Pancreas (tissue), 10 donors: Measurements from ENCODE around the gene CEP164. TPM values are rescaled to one million over a fixed set of nuclear protein-coding genes. Genes with fewer than 3 reads are reported as not detected.

Experiments
- ATAC-seq, 4 donors: fragments of 200-7000 bp; cut with Tn5 transposase; one replicate each; pipeline versions ENCODE4 v1.8.0 to v1.9.1; 2020; ENCODE audit warnings: mild to moderate bottlenecking in 4 of 4, moderate library complexity in 4 of 4
- DNase-seq, 6 donors: peaks; one replicate each; pipeline ENCODE4 v3.0.0-alpha.2; 2020
- FAIRE-seq: peaks from 2 replicates; lab custom pipeline; 2012; peaks lifted over from hg19 to GRCh38; lab: Jason Lieb, UNC
- H3K27ac ChIP-seq, 4 donors: fragments of 200-600 bp; sonication (generic); 1 replicate in 3 of 4; 2 replicates in 1 of 4; pipeline versions ENCODE4 v1.5.0 to v1.8.0; 2020
- H3K27me3 ChIP-seq, 4 donors: fragments of 200-600 bp; one replicate each; pipeline ENCODE4 v1.8.0; 2021
- H3K36me3 ChIP-seq, 3 donors: fragments of 200-600 bp; sonication (generic) in 1 of 3; one replicate each; pipeline versions ENCODE4 v1.5.0 to v1.8.0; 2020 to 2021
- H3K4me1 ChIP-seq, 3 donors: fragments of 200-600 bp; one replicate each; pipeline ENCODE4 v1.8.0; 2021
- H3K4me3 ChIP-seq, 4 donors: fragments of 200-600 bp; sonication (generic) in 2 of 4; one replicate each; pipeline versions ENCODE4 v1.5.0 to v1.8.0; 2020 to 2021
- H3K9me3 ChIP-seq, 4 donors: fragments of 200-600 bp; one replicate each; pipeline ENCODE4 v1.8.0; 2021
- CTCF ChIP-seq, 4 donors: fragments of 200-600 bp; sonication (generic) in 3 of 4; IDR thresholded peaks; one replicate each; pipeline versions ENCODE4 v1.5.0 to v1.8.0; 2021; ENCODE audit warnings: antibody characterized with exemption in 4 of 4
- WGBS, 2 donors: extraction: QIAGEN DNeasy Blood & Tissue Kit; methylation state at CpG; one replicate each; pipeline ENCODE4 v1.1.7; 2013; 5-methylcytosine and 5-hydroxymethylcytosine counted together
- intact Hi-C, 3 donors: fragments of 100-400 bp; cut with DNase I; formaldehyde crosslinking; loops; one replicate each; pipeline versions ENCODE4 v1.11.1 to v1.14.2; 2022
- polyA plus RNA-seq, 2 donors: library from polyadenylated mRNA; stranded (reverse); fragments of 200-250 nt; gene quantifications; one replicate each; pipeline ENCODE4 v1.2.3, GENCODE V29; 2013
- total RNA-seq, 6 donors: library from RNA; stranded (reverse); fragmentation: NEBNext Ultra II Directional in 4 of 6; extraction: Animal tissue kit (Norgen Biotek cat#: 25700) in 4 of 6; gene quantifications; one replicate each; pipeline versions ENCODE4 v1.2.1 to v1.2.4, GENCODE V29; 2021 to 2023
- donor health status: healthy with polysubstance abuse.
- donor health status: DM: no; HTN: no; CAD: no; lungs with moderate emphysema.
- donor health status: DM: no; HTN: no; CAD: no.
- donor health status: control.
- donor health status: control.
- donor health status: Bipolar disorder and iron deficiency.
- donor health status: DM: yes; HTN: yes; CAD: no.
- donor health status: DM: no; HTN: no; CAD: no.
- donor health status: DM: no; HTN: no; CAD: no.
- donor health status: DM: yes; HTN: yes; CAD: no.

Gene CEP164
- total and polyA plus RNA-seq, 8 donors: 12.9 to 56.3 (median 26.0) TPM

- 89 to 93% methylated on average over 9 to 10 of the region's 10 CpGs for WGBS, 2 donors
- no peak for FAIRE-seq
- no peaks in the 10 kb centered on the region for H3K4me1 ChIP-seq
- intact Hi-C loops: no loop called here
- H3K36me3 ChIP-seq: peaks cover 0 to 35% (median 0%) of the 10 kb centered on the region in 3 donors
- ATAC-seq: no peak
- H3K4me3 ChIP-seq: no peak overlapping the region
- TF ChIP-seq CTCF (IDR thresholded peaks at IDR 0.05): no peak
- no peaks in the 10 kb centered on the region for H3K27me3 ChIP-seq
- no peaks in the 10 kb centered on the region for H3K9me3 ChIP-seq
- DNase-seq: peak in 1 of 6 donors; percentile 35
- no peak overlapping the region for H3K27ac ChIP-seq
Observed at GRCh38 chr11:117411736-117412135, 84.1 kb downstream of the CEP164 start.

GRCh38 chr11:117412176-117412575 lies 84.5 kb downstream of the CEP164 start:
- no peak for TF ChIP-seq CTCF (IDR thresholded peaks at IDR 0.05)
- intact Hi-C loops: no loop called here
- peak in 1 of 4 donors; percentile 12 for ATAC-seq
- Histone ChIP-seq H3K27ac (no peak overlapping the region), H3K4me3 (no peak overlapping the region), H3K4me1 (no peaks in the 10 kb centered on the region), H3K27me3 (no peaks in the 10 kb centered on the region), H3K9me3 (no peaks in the 10 kb centered on the region), H3K36me3 (peaks cover 0 to 35% (median 0%) of the 10 kb centered on the region in 3 donors)
- DNase-seq: peak in 1 of 6 donors; percentile 43
- FAIRE-seq: no peak
- 89 to 96% methylated on average over 10 of the region's 10 CpGs for WGBS, 2 donors

- Histone ChIP-seq H3K4me3 (no peak overlapping the region), H3K4me1 (no peaks in the 10 kb centered on the region), H3K27me3 (no peaks in the 10 kb centered on the region), H3K27ac (no peak overlapping the region), H3K36me3 (peaks cover 0 to 32% (median 0%) of the 10 kb centered on the region in 3 donors), H3K9me3 (no peaks in the 10 kb centered on the region)
- 89 to 94% methylated on average over 8 of the region's 8 CpGs for WGBS, 2 donors
- FAIRE-seq (no peak), DNase-seq (peak in 1 of 6 donors; percentile 40), ATAC-seq (no peak)
- intact Hi-C loops: no loop called here
- no peak for TF ChIP-seq CTCF (IDR thresholded peaks at IDR 0.05)
Observed at GRCh38 chr11:117412653-117413275, 85.1 kb downstream of the CEP164 start.

- Histone ChIP-seq H3K27ac (no peak overlapping the region), H3K9me3 (no peaks in the 10 kb centered on the region), H3K4me3 (no peak overlapping the region), H3K36me3 (peaks cover 0 to 24% (median 0%) of the 10 kb centered on the region in 3 donors), H3K4me1 (no peaks in the 10 kb centered on the region), H3K27me3 (no peaks in the 10 kb centered on the region)
- 96 to 97% methylated on average over 7 of the region's 7 CpGs for whole genome bisulfite sequencing, 2 donors
- DNase-seq (peak in 1 of 6 donors; percentile 20), FAIRE-seq (no peak), ATAC-seq (no peak)
- intact Hi-C loops: no loop called here
- no peak for TF ChIP-seq CTCF (IDR thresholded peaks at IDR 0.05)
Observed at GRCh38 chr11:117413616-117414015, 86.0 kb downstream of the CEP164 start.

- Histone ChIP-seq H3K36me3 (peaks cover 0 to 12% (median 0%) of the 10 kb centered on the region in 3 donors), H3K27me3 (no peaks in the 10 kb centered on the region), H3K4me1 (no peaks in the 10 kb centered on the region), H3K4me3 (no peak overlapping the region), H3K9me3 (no peaks in the 10 kb centered on the region), H3K27ac (no peak overlapping the region)
- 93 to 97% methylated on average over 6 of the region's 6 CpGs for WGBS, 2 donors
- intact Hi-C loops: no loop called here
- peak in 2 of 6 donors; percentile 0 to 6 for DNase-seq
- ATAC-seq: no peak
- TF ChIP-seq CTCF (IDR thresholded peaks at IDR 0.05): no peak
- FAIRE-seq: no peak
Observed at GRCh38 chr11:117414724-117415123, 87.1 kb downstream of the CEP164 start.
